Mononuclear cell (primary cell): ENCODE data around the gene NUDT9. TPM values are rescaled to one million over a fixed set of nuclear protein-coding genes. Genes with fewer than 3 reads are reported as not detected.
"Not testable (repeated sequence)": the region's sequence is repeated elsewhere in the genome, so short reads cannot be mapped to it uniquely, and the experiment has no call there.

Experiments
- H3K27me3 ChIP-seq: 2 replicates; pipeline ENCODE4 v1.6.0; 2011; ENCODE audit warnings: low read length, control low read depth; ENCODE audit not compliant: insufficient read depth
- H3K4me1 ChIP-seq: 2 replicates; pipeline ENCODE4 v1.5.1; 2011; ENCODE audit warnings: mild to moderate bottlenecking, low read length, control low read depth; ENCODE audit not compliant: insufficient read depth
- H3K4me3 ChIP-seq: 2 replicates; pipeline ENCODE4 v1.5.1; 2011; ENCODE audit warnings: mild to moderate bottlenecking, low read length, moderate library complexity
- H3K9me3 ChIP-seq: 2 replicates; pipeline ENCODE4 v1.5.1; 2011; ENCODE audit warnings: low read depth, mild to moderate bottlenecking, control low read depth, low read length
- total RNA-seq: library from RNA; depleted of rRNA; stranded (reverse); fragments of >200 nt; gene quantifications from one replicate; pipeline ENCODE4 v1.2.3, GENCODE V29; 2012

Gene NUDT9
- total RNA-seq, 1 donor = 3.1 TPM

- Histone ChIP-seq H3K9me3 (no peaks in the 10 kb centered on the region), H3K27me3 (no peaks in the 10 kb centered on the region), H3K4me1 (no peaks in the 10 kb centered on the region), H3K4me3 (no peak overlapping the region)
These were observed 43.5 kb downstream of the NUDT9 start for GRCh38 chr4:87465739-87466366.

GRCh38 chr4:87469390-87469789, 47.0 kb downstream of the NUDT9 start:
- Histone ChIP-seq H3K4me1 (no peaks in the 10 kb centered on the region), H3K9me3 (no peaks in the 10 kb centered on the region), H3K27me3 (no peaks in the 10 kb centered on the region), H3K4me3 (no peak overlapping the region)

DNA sequence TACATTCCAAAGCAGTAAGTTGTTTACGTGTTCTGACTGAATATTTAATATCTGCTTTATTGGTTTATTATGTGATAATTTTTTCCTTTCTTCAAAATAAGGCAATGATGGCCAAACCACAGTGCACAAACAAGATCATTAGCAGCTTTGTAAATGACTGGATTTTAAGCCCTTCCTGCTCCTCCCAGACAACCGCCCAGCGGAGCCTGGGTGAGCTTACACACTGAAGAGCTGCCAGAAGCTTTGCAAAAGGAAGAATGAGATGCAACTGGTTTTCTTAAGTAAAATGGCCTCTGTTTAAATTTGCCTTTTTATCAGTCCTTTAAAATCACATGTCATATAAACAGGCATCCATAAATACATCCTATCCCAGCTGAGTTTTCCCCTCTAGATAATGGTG, 54.6 kb downstream of the NUDT9 start:
- H3K4me3 ChIP-seq = no peak overlapping the region
- no peaks in the 10 kb centered on the region for H3K27me3 ChIP-seq
- no peaks in the 10 kb centered on the region for H3K4me1 ChIP-seq
- no peaks in the 10 kb centered on the region for H3K9me3 ChIP-seq

GRCh38 chr4:87478732-87479250, 56.4 kb downstream of the NUDT9 start:
- no peaks in the 10 kb centered on the region for H3K27me3 ChIP-seq
- H3K4me3 ChIP-seq = no peak overlapping the region
- H3K9me3 ChIP-seq = no peaks in the 10 kb centered on the region
- H3K4me1 ChIP-seq = no peaks in the 10 kb centered on the region

GRCh38 chr4:87481377-87481776, 59.0 kb downstream of the NUDT9 start:
- Histone ChIP-seq H3K27me3 (no peaks in the 10 kb centered on the region), H3K4me3 (no peak overlapping the region), H3K4me1 (no peaks in the 10 kb centered on the region), H3K9me3 (no peaks in the 10 kb centered on the region)

DNA sequence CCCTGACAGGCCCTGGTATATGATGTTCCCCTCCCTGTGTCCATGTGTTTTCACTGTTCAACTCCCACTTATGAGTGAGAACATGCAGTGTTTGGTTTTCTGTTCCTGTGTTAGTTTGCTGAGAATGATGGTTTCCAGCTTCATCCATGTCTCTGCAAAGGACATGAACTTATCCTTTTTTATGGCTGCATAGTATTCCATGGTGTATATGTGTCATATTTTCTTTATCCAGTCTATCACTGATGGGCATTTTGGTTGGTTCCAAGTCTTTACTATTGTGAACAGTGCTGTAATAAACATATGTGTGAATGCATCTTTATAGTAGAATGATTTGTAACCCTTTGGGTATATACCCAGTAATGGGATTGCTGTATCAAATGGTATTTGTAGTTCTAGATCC, 60.9 kb downstream of the NUDT9 start:
- not testable (repeated sequence) for H3K4me3 ChIP-seq, H3K27me3 ChIP-seq, H3K9me3 ChIP-seq, H3K4me1 ChIP-seq

GRCh38 chr4:87488666-87489065, 66.3 kb downstream of the NUDT9 start:
- H3K9me3 ChIP-seq, H3K4me3 ChIP-seq, H3K27me3 ChIP-seq, H3K4me1 ChIP-seq: not testable (repeated sequence)

DNA sequence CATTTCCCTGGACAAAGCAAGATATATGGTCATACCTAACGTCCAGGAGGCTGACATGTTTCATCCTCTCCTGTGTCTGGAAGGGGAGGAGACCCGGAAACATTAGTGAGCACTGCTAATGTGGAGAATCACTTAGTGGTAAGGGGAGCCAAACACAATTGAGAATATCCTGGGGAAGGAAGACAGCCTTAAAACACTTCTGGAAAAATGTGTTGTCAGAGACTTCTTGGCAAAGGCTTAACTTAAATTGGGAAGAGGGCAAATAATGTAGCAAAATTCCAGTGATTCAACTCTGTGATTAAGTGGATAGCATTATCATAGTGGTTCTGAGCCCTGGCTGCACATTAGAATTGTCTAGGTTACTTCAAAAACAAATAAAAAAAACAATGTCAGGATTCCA, 67.3 kb downstream of the NUDT9 start:
- Histone ChIP-seq H3K9me3 (no peaks in the 10 kb centered on the region), H3K4me3 (no peak overlapping the region), H3K27me3 (no peaks in the 10 kb centered on the region), H3K4me1 (no peaks in the 10 kb centered on the region)

GRCh38 chr4:87490664-87491369, 68.4 kb downstream of the NUDT9 start:
- H3K27me3 ChIP-seq = no peaks in the 10 kb centered on the region
- no peak overlapping the region for H3K4me3 ChIP-seq
- no peaks in the 10 kb centered on the region for H3K4me1 ChIP-seq
- no peaks in the 10 kb centered on the region for H3K9me3 ChIP-seq

GRCh38 chr4:87491436-87491835, 69.1 kb downstream of the NUDT9 start:
- no peaks in the 10 kb centered on the region for H3K9me3 ChIP-seq
- H3K4me1 ChIP-seq = no peaks in the 10 kb centered on the region
- no peak overlapping the region for H3K4me3 ChIP-seq
- no peaks in the 10 kb centered on the region for H3K27me3 ChIP-seq

DNA sequence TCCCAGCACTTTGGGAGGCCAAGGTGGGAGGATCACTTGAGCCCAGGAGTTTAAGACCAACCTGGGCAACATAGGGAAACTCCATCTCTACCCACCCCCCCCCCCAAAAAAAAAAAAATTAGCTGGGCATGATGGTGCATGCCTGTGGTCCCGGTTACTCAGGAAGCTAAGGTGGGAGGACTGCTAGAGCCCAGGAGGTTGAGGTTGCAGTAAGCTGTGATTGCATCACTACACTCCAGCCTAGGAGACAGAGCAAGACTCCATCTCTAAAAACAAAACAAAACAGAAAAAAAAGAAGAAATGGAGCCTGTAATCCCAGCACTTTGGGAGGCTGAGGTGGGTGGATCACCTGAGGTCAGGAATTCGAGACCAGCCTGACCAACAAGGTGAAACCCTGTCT, 69.5 kb downstream of the NUDT9 start:
- not testable (repeated sequence) for H3K4me3 ChIP-seq, H3K9me3 ChIP-seq, H3K4me1 ChIP-seq, H3K27me3 ChIP-seq

GRCh38 chr4:87493115-87493514, 70.7 kb downstream of the NUDT9 start:
- Histone ChIP-seq H3K4me1 (no peaks in the 10 kb centered on the region), H3K27me3 (no peaks in the 10 kb centered on the region), H3K9me3 (no peaks in the 10 kb centered on the region), H3K4me3 (no peak overlapping the region)

DNA sequence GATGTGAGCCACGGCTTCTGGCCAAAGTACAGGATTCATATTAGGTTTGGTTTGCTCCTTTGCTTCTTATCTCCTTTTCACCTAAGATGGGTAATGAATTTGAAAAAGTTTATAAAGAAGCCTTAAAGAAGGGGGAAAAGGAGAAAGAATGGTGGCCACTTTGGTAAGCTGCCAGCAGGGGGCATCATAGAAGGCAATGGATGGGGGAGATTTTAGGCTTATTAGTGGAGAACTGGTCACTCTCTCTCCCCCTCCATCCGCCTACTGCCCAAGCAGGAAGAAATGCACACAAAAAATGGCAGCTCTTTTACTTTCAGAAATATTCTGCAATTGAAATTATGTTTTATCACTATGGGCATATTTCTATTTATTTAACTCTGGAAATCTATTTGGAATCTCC, 74.8 kb downstream of the NUDT9 start:
- no peak overlapping the region for H3K4me3 ChIP-seq
- no peaks in the 10 kb centered on the region for H3K9me3 ChIP-seq
- no peaks in the 10 kb centered on the region for H3K4me1 ChIP-seq
- no peaks in the 10 kb centered on the region for H3K27me3 ChIP-seq

DNA sequence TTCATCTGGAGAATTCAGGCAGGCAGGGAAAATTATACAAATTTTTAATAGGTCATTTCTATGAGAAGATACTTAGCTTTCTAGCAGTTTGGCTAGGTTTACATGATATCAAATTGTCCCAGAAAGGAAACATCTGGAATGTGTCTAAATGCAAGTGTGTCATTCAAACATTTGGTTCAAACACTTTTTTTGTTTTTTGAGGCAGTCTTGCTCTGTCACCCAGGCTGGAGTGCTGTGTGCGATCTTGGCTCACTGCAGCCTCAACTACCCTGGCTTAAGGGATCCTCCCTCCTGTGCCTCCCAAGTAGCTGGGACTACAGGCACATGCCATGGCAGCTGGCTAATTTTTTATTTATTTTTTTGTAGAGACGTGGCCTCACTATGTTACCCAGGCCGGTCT, 75.2 kb downstream of the NUDT9 start:
- Histone ChIP-seq H3K4me1 (no peaks in the 10 kb centered on the region), H3K4me3 (no peak overlapping the region), H3K27me3 (no peaks in the 10 kb centered on the region), H3K9me3 (no peaks in the 10 kb centered on the region)

- H3K4me1 ChIP-seq = no peaks in the 10 kb centered on the region
- H3K4me3 ChIP-seq = no peak overlapping the region
- no peaks in the 10 kb centered on the region for H3K27me3 ChIP-seq
- no peaks in the 10 kb centered on the region for H3K9me3 ChIP-seq
These were observed 76.1 kb downstream of the NUDT9 start for GRCh38 chr4:87498446-87498900.
